Stimulated activated CD8-positive, alpha-beta memory T cell treated with anti-CD3 and anti-CD28 coated beads, Interleukin-15, amount 100 ng/mL, for 48 hours (primary cell): ENCODE data around the gene HOXC4.

Experiments used
- DNase-seq, 2 donors: peaks; one replicate each; pipeline ENCODE4 v3.0.0-alpha.2; 2020; ENCODE audit warnings: low read depth in 2 of 2

Gene HOXC4

DNA sequence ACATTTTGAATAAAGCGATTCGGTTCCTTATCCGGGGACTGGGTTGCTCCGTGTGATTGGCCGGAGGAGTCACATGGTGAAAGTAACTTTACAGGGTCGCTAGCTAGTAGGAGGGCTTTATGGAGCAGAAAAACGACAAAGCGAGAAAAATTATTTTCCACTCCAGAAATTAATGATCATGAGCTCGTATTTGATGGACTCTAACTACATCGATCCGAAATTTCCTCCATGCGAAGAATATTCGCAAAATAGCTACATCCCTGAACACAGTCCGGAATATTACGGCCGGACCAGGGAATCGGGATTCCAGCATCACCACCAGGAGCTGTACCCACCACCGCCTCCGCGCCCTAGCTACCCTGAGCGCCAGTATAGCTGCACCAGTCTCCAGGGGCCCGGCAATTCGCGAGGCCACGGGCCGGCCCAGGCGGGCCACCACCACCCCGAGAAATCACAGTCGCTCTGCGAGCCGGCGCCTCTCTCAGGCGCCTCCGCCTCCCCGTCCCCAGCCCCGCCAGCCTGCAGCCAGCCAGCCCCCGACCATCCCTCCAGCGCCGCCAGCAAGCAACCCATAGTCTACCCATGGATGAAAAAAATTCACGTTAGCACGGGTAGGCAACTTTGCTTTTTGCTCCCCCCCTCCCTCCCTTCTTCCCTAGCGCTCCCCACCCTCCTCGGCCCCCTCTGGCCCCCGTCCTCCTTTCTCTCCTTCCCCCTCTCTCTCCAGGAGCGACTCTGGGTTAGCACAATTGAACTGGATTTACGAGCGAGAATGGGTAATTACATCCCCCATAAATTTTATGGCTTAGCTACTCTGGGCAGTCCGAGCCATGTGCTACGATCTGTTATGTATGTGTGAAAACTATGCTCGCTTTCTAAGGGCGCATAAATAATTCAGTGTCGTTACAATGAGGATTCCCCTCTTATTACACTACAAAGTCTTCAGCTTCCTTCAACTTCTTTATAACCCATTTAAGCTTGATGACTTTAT, at the start of gene HOXC4:
Gene HOXC4 (plus strand): TSS at position 85 of the 991 bp plus-strand sequence. CDS start 88 bp downstream, at position 173.
- DNase-seq, result no peak

DNA sequence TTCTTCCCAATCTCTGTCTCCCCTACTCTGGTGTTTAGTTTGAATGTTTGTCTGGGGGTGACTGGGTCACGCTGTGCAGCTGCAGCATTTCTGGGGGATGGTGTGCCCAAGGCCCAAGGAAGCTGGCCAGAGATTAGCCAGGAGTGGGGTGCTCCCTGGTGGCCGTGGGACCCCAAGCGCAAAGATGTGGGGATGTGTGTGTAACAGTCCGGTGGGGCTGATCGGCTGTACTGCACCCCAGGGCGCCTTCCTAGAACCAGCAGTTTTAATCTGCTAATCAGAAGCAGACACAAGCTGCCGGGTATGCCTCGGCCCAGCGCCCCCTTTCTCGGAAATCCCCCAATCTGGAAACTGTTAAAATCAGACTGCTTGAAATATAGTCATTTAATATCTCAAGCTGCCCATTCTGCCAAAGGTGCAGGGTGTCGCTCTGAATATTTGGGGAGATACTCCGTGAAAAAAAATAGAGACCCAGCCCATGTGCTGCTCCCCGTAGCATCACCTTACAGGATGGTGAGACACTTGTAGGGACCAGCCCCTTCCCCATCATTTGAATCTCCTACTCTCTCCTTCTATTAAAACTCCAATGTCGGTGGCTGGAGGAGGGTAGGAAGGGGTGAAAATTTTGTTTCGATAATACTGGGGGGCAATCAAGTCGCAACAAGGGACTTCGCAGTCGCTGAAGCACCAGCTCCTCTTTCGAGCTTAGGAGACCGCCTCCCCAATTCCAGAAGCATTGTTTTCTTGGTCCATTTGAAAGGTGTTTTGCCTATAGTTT, 49.4 kb upstream of the HOXC4 start:
- no peak for DNase-seq

DNA sequence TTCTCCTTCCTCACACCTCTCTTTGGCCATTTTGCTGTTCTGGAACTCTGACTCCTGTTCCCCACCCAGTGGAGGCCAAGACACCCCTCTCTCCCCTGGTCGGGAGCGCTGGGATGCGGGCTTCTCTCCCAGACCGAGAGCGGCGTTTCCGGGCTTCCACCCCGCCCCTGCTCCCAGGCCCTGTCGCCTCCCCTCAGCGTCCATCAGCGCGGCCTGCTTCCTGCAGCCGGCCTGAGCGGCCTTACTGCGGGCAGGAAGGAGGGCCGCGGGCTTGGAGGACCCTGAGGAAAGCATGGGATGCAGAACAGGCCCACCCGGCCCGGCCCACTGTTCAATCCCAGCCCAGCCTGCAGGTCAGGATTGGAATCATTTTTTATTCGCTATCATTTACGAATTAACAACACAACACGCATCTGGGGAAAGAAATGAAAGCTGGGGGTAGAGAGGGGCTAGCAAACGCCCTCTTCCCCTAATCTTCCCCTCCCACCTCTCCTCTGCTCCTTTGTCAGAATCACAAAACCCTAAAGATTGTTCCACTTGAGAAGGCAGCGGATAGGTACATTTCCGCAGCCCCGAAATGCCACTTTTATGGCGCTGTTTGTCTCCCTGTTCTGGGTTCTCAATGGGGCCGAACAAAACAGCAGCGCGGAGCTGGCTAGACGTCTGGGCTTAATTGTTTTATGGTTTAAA, 48.6 kb upstream of the HOXC4 start:
- no peak for DNase-seq

DNA sequence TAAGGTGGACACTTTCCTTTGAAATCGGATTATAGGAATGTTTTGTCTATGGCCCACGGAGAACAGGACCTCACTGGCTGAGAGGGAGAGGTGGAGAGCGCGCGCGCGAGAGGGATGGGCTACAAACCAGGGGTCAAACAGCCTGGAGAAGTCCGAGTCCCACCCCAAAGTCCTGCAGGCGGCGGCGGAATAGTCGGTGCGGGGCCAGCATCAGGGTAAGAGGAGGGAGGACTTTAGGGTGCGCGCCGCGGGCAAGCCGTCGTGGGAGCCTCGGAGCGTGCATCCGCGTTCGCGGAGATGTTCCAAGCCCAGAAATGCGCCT, 48.1 kb upstream of the HOXC4 start:
- no peak for DNase-seq

DNA sequence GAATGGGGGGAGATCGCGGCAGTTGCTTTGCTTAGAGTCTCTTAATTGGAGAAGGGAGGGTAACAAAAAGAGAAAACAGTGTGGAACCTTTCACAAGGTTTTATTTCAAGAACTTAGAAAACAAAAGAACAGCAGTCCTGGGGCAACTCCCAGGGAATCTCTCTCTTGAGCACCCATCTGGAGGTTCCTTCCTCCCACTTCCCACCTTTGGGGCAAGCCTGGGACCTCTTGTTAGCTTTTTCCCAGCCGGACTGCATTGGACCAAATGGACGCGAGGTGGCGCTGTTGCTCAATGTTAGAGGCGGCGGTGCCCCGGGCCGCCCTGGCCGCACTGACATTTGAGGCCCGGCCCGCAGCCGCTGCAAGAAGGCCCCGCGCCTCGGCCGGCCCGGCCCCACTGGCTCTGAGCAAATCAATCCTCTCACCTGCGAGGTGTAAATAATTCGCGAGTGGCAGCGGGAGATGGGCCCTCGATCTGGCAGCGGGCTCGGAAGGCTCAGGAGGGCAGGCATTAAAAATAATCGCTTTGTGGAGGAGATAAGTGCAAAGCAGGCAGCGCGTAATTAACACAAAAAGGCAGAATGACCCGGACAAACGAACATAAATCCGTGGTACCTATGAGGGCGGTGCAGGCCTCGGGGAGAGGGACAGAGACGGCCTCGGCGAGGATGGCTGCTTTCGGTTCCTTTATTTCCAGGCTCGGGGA, 47.6 kb upstream of the HOXC4 start:
- DNase-seq, result peak; percentile 61 to 64

DNA sequence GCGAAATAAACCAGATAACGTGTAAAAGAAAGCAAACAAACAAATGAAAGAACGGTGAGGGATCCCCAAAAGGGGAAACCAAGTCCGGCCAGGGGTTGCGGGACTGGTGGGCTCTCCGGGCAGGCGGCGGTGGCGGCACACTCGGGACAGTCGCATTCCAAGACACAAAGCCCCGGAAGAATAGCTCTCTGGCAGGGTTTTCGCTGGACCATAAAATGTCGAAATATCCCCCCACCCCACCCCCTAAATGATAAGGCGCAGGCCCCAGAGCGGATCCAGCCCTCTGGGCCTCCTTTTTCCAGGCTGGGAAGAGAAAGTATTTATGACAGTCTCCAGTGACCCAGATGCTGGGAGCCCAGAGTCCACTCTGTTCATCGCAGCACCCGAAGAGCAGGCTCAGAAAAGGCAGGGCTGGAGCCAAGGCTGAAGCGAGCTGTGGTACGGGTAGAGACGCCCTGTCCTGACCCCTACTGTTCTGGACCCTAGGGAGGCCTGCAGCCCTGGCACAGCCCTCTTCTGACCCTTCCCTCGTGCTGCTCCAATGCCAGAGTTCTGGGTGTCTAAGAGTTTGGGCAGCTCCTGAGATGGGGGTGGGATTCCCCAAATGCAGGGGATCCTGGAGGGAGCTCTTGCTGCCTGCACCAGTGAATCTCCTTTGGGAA, 46.9 kb upstream of the HOXC4 start:
- DNase-seq, result no peak

DNA sequence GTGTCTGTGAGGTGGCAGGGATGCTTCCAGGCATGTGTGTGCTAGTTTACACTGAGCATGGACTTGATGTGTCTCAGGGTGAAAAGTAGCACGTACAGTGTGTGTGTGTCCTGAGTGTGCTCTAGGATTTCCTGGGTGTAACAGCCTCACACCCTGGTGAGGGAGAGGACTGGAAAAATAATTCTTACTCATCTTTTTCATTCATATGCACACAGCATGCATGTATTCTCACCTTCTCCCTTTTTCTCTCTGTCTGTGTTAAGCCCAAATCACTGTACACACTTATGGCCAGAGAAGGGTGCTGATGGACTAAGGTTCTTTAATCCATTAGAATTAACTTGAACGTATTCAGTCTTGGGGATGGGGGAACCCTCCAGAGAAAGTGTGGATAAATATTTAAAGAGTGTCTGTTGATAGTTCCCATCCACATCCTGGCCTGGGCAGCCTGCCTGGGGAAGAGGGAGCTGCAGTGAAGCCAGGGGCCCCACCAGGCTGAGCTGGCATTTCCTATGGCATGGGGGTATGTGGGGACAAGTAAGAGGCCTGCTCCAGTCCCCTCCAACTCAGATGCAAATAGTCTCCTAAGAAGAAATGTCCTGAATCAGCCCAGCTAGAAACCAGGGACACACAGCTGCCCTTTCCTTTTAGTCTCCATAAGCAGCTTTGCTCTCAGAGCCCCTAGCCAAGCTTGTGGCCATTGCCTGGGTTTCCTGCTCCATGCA, 45.9 kb upstream of the HOXC4 start:
- DNase-seq, result no peak

DNA sequence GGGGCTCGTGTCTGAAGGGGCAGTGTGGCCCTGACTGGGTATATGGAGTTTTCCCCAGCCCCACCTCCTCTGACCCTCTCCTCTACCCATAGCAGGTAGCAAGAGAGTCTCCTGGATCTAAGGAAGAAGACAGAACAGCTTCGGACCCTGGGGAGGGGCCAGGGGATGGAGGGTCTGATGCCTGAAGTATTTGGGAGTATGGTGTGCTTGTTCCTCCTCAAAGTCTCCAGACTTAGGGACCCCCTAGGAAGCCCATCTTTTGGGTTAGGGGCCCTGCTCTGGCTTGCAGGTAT, 45.4 kb upstream of the HOXC4 start:
- no peak for DNase-seq

DNA sequence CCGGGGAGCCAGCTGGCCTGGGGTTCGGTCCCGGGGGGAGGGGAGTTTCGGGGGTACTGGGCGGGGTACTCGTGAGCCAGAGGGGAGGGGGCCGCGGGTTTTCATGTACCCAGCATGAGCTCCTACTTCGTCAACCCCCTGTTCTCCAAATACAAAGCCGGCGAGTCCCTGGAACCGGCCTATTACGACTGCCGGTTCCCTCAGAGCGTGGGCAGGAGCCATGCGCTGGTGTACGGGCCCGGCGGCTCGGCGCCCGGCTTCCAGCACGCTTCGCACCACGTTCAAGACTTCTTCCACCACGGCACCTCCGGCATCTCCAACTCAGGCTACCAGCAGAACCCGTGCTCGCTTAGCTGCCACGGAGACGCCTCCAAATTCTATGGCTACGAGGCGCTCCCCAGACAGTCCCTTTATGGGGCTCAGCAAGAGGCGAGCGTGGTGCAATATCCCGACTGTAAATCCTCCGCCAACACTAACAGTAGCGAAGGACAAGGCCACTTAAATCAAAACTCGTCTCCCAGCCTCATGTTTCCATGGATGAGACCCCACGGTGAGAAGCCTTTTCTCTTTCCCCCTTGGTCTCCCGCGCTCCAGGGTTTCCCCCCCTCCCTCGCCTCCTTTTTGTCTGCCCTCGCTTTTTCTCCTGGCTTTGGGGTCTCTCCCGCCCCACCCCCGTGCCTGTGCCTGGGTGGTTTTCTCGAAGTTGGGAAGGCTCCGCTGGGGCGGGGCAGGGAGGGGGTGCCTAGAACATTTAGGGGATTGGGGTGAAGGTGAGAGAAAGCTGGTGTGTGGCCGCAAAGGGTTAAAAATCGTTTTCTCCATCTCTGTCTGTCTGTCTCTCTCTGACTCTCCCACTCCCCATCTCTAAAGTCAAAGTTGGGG, 44.2 kb upstream of the HOXC4 start:
- no peak for DNase-seq

DNA sequence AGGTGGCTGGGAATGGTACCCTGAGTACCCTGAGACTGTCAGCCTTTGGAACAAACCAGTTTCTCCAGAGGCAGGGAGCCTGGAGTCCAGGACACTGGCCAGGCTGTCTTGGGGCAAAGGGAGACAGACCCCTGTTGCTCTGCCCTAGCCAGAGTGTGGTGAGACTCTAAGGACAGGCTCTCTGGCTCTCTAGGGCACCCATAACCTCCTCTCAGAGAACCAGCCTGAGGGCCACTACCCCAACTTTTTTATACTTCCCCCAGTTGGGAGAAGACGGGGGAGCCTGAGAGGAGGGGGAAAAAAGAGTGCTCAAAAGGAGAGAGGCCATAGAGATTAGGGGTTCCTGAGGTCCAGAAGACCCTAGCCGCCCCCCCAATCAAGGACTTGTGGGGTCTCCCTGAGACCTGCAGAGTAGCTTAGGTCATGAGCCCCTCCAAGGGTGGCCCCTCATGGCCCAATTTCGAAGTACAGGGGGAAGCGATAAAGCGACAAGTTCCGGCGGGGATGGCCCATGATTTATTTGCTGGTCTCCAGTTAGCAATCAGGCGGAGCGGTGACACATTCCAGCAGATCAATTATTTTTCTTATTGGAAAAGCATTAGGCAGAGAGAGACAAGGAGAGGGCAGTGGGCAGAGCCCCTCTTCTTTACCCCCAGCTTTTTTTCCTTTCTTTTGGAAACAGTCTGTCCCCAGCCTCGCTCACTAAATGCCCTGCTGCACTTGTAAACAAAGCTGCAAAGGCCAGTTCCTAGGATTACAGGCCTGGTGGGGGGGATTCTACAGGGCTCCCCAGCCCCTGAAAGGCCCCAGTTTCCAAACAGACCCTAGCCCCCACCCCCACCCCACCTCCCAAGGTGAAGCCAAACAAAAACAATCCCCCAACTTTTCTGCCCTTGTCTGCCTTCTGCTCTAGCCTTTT, 43.3 kb upstream of the HOXC4 start:
- DNase-seq, result no peak

DNA sequence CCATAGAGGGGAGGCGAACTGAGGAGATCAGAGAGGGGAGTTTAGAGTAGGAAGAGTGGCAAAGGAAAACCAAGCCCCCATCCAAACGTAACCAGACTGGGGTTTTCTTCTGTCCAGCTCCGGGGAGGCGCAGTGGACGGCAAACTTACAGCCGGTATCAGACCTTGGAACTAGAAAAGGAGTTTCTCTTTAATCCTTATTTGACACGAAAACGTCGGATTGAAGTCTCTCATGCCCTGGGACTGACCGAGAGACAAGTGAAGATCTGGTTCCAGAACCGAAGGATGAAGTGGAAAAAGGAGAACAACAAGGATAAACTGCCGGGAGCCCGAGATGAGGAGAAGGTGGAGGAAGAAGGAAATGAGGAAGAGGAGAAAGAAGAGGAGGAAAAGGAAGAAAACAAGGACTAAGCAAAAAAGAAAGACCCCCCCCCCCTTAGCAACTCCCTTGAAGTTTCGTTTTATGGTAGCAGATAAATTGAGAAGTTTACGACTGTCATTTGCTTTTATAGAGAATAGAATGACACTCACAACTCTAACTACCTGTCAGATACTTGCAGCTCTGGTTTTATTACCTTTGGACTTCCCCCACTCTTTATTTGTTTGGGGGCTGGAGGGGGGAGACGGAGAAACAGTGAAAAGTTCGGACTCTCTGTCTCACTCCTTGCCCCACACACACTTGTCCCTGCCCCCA, 42.5 kb upstream of the HOXC4 start:
- DNase-seq, result no peak

DNA sequence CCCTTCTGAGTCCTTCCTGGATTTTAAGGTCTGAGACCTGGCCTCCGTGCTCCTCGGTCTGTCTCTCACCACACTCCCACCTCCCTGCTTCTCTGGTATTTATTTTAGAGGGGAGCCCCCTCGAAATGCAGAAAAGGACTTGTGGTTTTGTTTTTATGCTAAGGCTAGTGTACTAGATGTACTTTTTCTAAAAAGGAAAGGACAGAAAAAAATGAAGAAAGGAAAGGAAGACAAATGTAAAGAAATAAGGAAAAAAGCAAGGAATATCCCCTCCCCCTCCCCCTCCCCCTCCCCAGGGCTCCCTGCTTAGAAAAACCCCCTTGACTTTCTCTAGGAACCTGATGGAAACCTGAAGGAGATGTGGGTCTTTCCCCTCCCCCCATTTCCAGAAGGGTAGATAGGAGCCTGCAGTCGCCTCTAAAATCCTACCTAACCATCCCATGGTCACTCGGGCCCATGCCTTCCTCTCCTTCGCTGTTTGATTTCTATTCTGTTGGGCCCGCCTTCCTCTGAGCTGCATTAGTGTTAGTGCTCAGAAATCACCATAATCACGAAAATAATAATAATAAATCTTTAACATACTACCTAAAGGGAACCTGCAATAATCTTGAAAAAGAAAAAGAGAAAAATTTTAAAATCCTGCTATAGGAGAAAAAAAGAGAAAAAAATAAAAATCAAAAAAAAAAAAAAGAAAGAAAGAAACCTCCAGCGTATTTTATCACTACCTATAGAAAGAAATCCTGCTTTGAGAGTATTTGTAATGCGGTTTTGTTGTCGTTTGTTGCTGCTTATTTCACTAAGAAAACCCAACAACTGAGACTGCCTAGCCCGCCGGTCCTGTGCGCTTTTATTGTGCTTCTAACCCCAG, 41.7 kb upstream of the HOXC4 start:
- no peak for DNase-seq

DNA sequence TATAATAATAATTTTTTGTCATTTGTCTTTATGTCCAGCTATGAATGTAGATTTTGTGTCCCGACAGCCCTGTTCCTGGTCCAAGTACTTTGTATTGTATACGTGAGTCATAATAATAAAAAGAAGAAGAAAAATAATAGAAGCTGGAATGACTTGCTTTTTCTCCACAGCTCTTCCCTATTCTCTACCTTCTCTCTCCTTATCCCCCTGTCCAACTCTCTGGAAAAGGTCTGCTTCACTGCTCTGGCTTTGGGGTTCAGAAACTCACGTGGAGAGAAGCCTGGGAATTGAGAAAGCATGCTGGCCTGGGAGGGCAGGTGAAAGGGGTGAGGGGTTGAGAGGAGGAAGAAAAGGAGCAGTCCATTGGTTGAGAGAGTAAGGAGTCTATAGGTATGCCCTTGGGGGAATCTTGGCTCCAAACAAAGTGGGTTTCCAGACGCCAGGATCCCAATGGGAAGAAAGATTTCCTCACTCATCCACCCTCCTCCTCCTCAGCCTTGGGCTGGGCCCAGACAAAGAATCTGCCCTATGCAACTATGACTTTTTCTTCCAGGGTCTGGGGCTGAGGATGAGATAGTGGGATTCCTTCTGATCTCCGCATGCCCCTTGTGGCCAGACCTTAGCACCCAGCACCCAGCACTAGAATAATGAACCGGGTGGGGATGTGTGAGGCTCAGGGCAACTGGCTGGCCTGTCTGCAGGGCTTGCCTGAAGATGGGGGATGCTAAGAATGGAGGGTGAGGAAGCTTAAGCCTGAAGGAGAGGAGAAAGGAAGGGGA, 40.8 kb upstream of the HOXC4 start:
- DNase-seq, result no peak

DNA sequence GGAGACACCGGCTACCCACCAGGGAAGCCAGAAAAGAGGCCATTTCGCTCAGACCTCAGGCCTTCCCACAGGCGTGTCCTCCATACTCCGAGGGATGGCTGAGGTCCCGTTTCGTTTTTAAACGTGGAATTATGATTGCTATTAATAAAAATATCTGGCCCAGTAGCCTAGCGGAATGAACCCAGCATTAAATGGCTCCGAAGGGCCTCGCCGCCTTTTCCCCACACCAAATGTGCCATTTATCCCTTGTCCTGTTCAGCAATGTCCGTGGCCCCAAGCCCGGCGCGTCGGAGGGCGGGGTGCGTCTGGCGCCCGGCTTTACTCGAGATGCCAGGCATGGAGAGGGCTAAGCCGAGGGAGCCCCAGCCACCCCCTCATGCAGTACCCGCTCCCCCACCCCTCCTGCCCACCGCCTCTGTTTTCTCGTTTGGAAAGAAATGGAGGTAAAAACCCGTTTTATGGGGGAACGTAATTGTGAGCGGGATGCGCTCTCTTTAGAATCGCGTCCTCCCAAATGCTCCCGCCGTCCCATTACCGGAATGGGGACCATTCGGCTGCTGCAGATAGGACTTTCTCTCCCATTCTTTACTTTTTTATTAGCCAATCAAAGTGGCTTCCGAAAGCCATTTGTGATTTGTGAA, 39.1 kb upstream of the HOXC4 start:
- no peak for DNase-seq

DNA sequence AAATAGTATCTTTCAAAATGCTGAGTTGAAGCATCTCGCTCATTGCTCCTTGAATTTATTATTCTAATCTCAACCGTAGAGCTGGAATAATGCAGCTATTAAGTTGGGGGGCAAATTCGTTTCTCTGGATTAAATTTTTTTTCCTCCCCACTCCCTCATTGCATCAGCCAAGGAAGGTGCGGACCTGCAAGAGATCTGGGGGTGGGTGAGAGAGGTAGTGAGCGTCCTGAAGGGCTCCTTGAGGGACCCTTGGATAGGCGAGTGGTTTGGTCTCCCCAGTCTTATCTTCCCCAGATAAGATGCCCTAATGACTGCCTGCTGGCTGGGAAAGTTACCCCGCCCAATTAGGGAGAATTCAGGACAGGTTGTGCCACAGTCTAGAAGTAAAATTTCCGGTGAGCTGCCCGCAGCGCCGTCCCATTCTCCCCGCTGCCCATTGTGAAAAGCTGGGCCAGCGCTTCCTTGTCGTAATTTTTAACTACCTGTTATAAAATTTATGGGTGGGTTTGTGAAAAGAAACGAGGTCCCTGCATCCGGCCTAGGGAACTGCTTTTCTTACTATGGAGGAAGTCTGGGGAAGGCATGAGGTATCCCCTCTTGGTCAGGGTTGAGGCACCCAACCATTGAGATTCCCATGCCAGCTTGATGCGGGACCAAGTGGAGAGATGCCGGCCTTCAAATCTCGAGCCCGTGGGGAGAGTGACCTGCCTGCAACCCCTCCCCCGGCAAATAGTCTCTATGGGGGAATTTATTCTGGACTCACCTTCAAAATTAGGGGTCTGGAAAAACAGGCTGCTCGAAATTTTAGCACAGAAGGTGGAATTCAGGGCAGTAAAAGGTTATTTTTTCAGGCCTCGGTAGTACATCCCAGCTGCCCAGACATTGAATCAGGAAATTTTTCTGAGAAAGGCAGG, 38.4 kb upstream of the HOXC4 start:
- no peak for DNase-seq
